HG02623 (cell line): ENCODE measurements around the gene VIM.

Experiments used
- ATAC-seq: cut with Tn5 transposase; IDR thresholded peaks from one replicate; pipeline ENCODE4 v1.9.1; 2021; ENCODE audit warnings: moderate library complexity; ENCODE audit not compliant: unreplicated experiment

Gene VIM

GRCh38 chr10:17209302-17209701, 18.7 kb upstream of the VIM start:
- no peak for ATAC-seq

DNA sequence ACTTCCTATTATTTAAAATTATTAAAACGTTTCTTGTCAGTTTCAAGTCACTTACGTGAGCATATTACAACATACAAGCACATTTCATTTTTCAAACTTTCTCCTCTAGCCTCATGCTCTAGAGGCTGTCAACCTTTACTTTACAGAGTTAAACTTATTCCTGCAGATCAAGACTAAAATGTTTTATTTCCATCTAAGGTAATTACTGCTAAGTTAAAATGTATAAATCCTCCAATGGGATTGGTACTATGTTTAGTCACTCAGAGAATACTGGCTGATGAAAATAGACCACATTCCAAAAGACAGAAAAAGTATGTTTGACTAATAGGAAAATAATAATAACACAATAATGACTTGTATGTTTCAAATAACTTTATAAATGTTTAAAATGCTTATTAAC, 18.2 kb upstream of the VIM start:
- ATAC-seq = no peak

- ATAC-seq = no peak
Observed at GRCh38 chr10:17210361-17210760, 17.7 kb upstream of the VIM start.

DNA sequence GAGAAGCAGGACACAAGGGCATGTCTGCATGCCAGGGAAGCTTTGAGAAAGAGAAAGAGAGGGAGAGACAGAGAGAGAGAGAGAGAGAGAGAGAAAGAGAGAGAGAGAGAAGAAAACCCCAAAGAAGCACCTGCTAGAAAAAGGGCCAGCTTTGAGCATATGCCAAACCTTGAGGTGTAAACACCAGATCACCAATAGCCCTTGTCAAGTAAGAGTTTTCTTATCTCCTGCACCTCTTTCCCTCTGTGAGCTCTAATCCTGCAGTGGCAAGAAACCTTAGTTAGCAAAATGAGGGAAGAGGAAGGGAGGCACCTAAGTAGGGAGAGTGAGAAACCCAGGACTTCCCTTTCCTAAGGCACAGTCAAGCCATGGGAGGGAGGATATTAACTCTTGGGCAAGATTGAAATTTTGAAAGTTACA, 15.2 kb upstream of the VIM start:
- no peak for ATAC-seq

DNA sequence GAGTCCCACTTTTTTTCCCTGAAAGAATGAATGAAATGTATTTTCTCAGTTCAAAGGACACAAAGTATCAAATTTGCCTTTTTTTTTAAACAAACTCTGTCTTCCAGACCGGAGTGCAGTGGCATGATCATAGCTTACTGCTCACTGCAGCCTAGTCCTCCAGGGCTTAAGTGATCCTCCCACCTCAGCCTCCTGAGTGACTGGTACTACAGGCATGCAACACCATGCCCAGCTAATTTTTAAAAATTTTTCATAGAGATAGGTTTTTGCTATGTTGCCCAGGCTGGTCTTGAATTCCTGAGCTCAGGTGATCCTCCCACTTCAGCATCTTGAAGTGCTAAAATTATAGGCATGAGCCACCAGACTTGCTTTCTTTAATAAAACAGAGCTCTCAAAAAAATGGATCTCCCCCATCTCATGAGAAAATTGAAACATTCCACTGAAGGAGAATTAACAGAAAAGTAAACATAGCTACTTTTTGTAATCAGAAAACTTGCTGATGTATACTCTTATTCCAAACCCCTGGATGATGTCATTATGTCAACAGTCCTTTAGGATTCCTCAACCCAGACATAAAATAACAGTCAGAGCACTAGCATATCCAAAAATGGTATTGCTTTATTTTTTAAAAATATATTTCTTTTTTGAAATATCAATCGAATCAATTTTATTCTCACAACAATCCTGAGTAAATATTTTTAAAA, 14.2 kb upstream of the VIM start:
- ATAC-seq = no peak

DNA sequence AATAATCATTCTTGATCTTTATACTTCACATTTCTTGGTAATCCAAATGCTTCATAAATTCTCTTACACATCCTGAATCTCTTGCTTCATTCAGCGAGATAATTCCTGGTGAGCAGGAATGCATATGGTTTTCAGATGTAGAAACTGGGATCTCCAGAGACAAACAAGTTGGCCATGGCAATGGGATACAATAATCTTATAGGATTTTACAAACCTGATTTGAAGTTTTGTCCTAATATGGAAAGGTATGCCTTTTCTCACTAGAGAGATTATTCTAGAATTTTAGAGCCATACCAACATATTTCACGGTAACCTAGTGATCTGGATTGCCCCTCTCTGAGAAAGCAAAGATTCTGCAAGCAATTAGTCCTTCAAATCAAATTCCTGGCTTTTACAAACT, 13.5 kb upstream of the VIM start:
- no peak for ATAC-seq

DNA sequence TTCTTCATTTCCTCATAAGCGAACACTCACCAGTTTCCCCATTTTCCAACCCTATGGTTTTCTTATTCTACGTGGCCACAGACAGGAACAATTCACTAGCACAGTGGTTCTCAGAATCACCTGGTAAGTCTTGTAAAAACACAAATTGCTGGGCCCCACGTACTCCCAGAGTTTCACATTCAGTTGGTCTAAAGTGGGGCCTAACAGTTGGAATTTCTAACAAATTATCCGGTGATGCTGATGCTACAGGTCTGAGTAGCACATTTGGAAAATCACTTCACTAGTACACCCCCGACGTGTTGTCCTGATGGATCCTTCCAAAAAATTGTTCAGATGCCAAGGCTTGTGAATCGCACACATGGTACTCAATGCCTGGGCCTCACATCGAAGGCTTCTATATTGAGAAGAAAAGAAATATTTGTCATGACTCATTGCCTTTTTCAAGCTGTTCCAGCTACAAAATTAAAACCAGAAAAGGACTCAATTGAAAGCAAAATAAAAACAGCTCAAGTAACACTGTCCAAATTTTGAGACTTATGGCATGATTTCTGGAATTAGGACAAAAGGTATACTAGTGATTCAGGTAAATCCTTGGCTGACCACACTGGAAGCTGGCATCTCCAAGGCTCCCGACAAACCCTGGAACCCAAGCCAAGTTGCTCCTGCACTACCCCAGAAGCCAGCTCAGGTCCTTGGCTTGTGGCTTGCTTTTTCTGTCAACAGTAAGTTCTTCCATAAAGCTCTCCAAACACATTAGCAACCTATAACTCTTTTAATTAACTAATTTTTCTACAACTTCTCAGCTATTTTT, 12.9 kb upstream of the VIM start:
- ATAC-seq = no peak

- ATAC-seq = no peak
Observed at GRCh38 chr10:17215782-17216122, 12.3 kb upstream of the VIM start.

DNA sequence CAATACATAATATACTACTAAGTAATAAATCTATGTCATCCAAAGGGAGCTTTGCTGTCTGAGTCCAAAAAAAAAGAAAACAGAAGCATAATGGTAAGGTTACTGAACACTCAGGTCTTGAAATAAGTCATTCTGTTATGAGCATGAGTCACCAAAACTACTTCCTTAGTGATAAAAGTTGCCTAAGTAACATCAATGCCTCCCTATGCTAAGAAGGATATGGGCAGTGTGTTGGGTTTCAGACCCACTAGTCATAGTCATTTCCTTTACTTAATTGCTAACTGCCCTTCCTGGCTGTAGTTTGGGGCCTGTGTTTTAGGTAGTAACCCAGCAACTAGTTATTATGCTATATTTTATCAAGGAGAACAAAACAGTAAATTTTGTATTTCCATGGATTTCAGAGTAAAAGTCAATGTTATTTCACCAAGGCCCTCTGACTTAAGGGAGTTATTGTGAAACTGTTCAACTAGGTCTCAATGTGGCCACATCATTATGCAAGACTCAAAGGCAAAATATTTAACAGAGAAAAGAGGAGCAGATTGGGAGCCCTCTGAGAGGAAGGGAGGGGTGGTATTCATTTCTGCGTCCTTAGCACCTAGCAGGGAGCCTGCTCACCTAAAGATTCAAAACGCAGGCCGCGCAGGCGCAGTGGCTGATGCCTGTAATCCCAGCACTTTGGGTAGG, 11.7 kb upstream of the VIM start:
- peak; percentile 99 for ATAC-seq

DNA sequence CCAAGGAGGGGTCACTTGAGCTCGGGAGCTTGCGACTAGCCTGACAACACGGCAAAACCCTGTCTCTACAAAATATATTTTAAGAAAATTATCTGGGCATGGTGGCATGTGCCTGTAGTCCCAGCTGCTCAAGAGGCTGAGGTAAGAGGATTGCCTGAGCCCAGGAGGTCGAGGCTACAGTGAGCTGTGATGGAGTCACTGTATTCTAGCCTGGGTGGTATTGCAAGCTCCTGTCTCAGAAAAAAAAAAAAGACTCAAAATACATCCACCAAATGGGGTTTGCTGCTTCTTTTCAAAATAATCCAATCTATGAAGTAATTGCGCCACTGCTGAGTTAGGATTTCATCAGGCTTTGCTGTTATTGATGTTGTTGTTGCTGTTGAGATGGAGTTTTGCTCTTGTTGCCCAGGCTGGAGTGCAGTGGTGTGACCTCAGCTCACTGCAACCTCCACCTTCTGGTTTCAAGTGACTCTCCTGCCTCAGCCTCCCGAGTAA, 11.1 kb upstream of the VIM start:
- no peak for ATAC-seq

DNA sequence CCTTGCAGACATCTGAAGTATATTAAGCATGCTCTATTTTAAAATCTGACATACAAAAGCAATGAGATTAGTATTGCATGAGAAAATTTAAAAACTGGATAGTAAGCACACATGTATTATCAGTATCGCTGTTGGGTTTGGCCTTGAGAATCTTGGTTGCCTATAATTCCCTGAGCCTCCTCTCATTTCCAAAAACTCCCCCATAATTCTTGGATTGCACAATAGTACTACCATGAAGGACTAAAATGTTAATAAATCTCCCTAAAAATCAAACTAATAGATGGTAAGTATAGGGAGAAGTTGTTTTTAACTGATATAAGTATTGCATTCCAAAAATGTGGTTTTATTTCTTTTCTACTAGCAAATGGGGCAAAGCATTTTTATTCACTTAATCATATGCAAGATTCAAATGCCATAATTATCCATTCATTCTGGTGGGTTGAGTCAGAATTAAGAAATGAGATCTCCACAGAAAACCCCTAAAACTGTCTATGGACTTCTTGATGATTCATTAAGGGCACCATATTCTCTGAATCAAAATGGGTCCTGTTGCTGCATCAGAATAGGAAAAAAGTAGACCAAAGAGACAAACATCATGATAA, 10.3 kb upstream of the VIM start:
- no peak for ATAC-seq

DNA sequence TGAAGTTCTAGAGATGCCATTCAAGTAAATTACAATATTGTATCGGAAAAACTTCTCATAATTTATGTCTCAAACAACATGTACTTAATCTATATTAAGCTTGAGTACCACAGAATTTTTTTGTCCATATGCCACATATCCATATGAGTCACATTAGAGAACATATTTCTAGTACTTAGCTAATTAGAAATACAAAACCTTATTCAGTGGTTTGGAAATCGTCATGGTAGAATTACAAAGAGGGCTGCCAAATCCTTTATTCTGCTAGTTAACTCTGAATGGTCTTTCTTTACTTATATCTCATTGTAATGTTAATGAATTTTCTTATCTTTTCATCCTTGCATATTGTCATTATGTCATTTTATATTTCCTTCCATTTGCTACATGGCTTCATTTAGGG, 9.0 kb upstream of the VIM start:
- ATAC-seq = no peak

DNA sequence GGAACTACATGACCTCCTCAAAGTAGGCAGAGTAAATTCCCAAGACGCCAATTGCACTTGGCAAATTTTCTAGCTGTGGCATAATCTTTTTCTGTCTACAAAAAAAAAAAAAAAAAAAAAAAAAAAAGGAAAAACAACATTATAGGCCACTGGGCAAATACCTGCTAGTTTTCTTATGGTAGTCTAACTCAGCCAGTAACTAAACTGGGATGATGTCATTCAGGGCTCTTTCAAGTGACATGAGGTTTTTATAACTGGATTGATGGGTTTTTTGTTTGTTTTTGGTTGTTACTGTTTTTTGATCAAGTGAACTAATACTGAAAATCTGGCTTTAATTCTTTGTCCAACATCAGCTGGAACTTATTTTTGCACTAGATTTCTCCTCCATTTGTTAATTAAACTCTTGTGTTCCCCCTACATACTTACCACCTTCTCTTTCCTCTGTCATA, 7.4 kb upstream of the VIM start:
- no peak for ATAC-seq

DNA sequence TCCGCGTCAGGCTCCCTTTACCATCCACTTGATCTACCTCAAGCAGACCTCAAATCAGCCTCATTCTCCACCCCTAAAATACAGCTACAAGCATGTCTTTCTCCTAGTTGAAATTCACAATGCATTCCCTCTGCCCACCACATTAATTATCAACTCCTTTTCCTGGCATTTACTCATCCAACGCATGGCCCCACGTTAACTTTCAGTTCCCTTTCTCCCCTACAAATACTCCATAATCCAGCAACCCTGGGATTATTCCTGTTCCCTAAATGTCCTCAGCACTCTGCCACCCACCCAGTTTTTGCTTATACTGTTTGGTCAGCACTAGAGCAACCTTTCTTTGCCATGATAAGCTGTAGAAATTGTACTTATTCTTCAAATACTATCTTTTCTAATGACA, 5.7 kb upstream of the VIM start:
- no peak for ATAC-seq

DNA sequence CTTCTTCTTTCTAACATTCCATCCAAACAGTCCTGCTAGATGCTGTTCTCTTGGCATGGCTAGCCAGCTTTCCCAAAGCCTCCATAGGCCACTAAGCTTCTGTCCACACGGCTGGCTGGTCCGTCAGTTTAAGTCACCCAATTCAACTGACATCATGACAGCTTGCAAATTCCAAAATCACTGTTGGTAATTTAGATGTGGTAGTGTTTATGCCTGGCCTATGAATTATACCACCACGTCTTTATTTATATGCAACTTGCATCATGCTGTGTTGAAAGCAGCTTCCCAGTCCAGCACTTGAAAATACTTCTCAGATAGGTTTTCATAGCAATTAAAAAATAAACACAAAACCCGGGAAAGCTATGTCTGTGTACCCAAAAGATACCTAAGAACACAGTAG, 2.2 kb upstream of the VIM start:
- ATAC-seq = no peak

- ATAC-seq = no peak
Observed at GRCh38 chr10:17226891-17227303, 1.1 kb upstream of the VIM start.

DNA sequence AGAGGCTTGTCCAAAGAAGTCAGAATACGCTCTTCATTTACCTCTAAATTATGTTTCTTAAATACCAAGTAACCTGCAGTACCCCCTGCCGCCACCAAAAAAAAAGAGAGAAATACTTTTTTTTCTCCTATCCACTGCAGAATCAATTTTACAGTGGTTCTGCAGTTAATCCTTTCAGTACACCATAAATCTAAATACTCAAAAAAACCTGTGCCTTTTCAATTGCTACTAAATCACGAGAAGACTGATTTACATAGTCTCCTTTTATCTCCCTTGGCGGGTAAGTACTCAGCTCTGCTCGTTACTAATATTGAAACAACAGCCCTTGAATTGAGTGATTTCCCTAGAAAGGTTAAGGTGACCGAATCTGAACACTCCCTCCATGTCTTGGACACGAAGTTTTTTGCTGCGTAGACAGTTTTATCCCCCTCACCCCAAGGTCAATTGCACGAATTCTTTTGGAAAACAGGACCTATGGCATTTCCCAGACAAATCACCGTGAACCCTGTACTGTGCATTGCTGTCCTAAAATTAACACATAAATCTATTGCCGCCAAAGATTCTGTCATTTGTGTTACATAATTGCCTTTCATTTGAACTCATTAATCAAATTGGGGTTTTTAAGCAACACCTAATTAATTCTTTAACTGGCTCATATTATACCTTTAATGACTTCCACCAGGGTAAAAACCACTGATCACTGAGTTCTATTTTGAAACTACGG, 512 bp upstream of the VIM start:
- ATAC-seq = peak; percentile 28

DNA sequence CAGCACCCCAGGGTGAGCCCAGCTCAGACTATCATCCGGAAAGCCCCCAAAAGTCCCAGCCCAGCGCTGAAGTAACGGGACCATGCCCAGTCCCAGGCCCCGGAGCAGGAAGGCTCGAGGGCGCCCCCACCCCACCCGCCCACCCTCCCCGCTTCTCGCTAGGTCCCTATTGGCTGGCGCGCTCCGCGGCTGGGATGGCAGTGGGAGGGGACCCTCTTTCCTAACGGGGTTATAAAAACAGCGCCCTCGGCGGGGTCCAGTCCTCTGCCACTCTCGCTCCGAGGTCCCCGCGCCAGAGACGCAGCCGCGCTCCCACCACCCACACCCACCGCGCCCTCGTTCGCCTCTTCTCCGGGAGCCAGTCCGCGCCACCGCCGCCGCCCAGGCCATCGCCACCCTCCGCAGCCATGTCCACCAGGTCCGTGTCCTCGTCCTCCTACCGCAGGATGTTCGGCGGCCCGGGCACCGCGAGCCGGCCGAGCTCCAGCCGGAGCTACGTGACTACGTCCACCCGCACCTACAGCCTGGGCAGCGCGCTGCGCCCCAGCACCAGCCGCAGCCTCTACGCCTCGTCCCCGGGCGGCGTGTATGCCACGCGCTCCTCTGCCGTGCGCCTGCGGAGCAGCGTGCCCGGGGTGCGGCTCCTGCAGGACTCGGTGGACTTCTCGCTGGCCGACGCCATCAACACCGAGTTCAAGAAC, 1.1 kb downstream of the VIM start:
- no peak for ATAC-seq

- ATAC-seq = peak; percentile 1
Observed at GRCh38 chr10:17229717-17229966, 1.6 kb downstream of the VIM start.

- ATAC-seq = peak; percentile 50
Observed at GRCh38 chr10:17229967-17230682, 2.1 kb downstream of the VIM start.
